Smooth muscle cell (in vitro differentiated cells): Measurements from ENCODE around the gene DPYSL4. TPM values are rescaled to one million over a fixed set of nuclear protein-coding genes. Genes with fewer than 3 reads are reported as not detected.

ENCODE experiments used
- DNase-seq: peaks from one replicate; lab custom pipeline; 2025; ENCODE audit not compliant: unreplicated experiment; lab: John Stamatoyannopoulos, UW
- H2AFZ ChIP-seq: fragments of 200-600 bp; sonication (generic); 2 replicates; pipeline ENCODE4 v1.6.0; 2016; ENCODE audit warnings: antibody characterized with exemption, low read depth, mild to moderate bottlenecking
- H3F3A ChIP-seq: fragments of 200-600 bp; sonication (generic); 2 replicates; pipeline ENCODE4 v1.6.0; 2017; ENCODE audit warnings: antibody characterized with exemption, low read depth
- H3K27ac ChIP-seq: fragments of 200-600 bp; sonication (generic); 2 replicates; pipeline ENCODE4 v1.5.1; 2016; ENCODE audit warnings: low read depth, mild to moderate bottlenecking
- H3K27me3 ChIP-seq: fragments of 200-600 bp; sonication (generic); 2 replicates; pipeline ENCODE4 v1.6.1; 2016; ENCODE audit warnings: low read depth, mild to moderate bottlenecking
- H3K36me3 ChIP-seq: fragments of 200-600 bp; sonication (generic); 2 replicates; pipeline ENCODE4 v1.5.1; 2016; ENCODE audit warnings: low read depth
- H3K4me1 ChIP-seq: fragments of 200-600 bp; sonication (generic); 2 replicates; pipeline ENCODE4 v1.5.1; 2016; ENCODE audit warnings: low read depth
- H3K4me2 ChIP-seq: fragments of 200-600 bp; sonication (generic); 2 replicates; pipeline ENCODE4 v1.6.0; 2016; ENCODE audit warnings: mild to moderate bottlenecking
- H3K4me3 ChIP-seq: fragments of 200-600 bp; sonication (generic); 2 replicates; pipeline ENCODE4 v1.5.1; 2016; ENCODE audit warnings: mild to moderate bottlenecking
- H3K79me2 ChIP-seq: fragments of 200-600 bp; sonication (generic); 2 replicates; pipeline ENCODE4 v1.6.0; 2016; ENCODE audit warnings: low read depth, mild to moderate bottlenecking
- H3K9ac ChIP-seq: fragments of 200-600 bp; sonication (generic); 2 replicates; pipeline ENCODE4 v1.6.0; 2016; ENCODE audit warnings: low read depth
- H3K9me3 ChIP-seq: fragments of 200-600 bp; sonication (generic); replicated peaks from 2 replicates; pipeline ENCODE4 v1.5.1; 2016; ENCODE audit warnings: low read depth
- H4K20me1 ChIP-seq: fragments of 200-600 bp; sonication (generic); 2 replicates; pipeline ENCODE4 v1.6.0; 2016; ENCODE audit warnings: low read depth
- CTCF ChIP-seq: fragments of 200-600 bp; sonication (generic); IDR thresholded peaks from 2 replicates; pipeline ENCODE4 v1.5.1; 2017; ENCODE audit warnings: borderline replicate concordance, mild to moderate bottlenecking, antibody characterized with exemption; ENCODE audit not compliant: insufficient read depth, poor library complexity, severe bottlenecking
- WGBS: methylation state at CpG from one replicate; pipeline ENCODE4 v1.1.7; 2016; ENCODE audit warnings: low lambda C conversion rate; 5-methylcytosine and 5-hydroxymethylcytosine counted together
- polyA plus RNA-seq: library from polyadenylated mRNA; unstranded; fragments of >200 nt; fragmentation: Nextera tagmentation; extraction: Ambion mirVana; gene quantifications from 2 replicates; pipeline ENCODE4 v1.2.1, GENCODE V29; 2016
- total RNA-seq: library from RNA; depleted of rRNA; stranded (reverse); fragments of >200 nt; gene quantifications from 2 replicates; pipeline ENCODE4 v1.2.3, GENCODE V29; 2014

Gene DPYSL4
- total and polyA plus RNA-seq, 2 experiments from 2014 or later: 6.0 to 7.4 TPM

- H3K27ac ChIP-seq: no peak overlapping the region
- H2AFZ ChIP-seq: no peak overlapping the region
- no peaks in the 10 kb centered on the region for H3K27me3 ChIP-seq
- H3K79me2 ChIP-seq: no peaks in the 10 kb centered on the region
- WGBS: 78% methylated on average over 6 of the region's 6 CpGs
- no peaks in the 10 kb centered on the region for H3K9me3 ChIP-seq
- H3K4me2 ChIP-seq: no peak overlapping the region
- no peak for TF ChIP-seq CTCF
- no peak overlapping the region for H3K9ac ChIP-seq
- no peak for DNase-seq
- H3K4me1 ChIP-seq: no peaks in the 10 kb centered on the region
- H3K4me3 ChIP-seq: no peak overlapping the region
- no peaks in the 10 kb centered on the region for H3K36me3 ChIP-seq
- no peaks in the 10 kb centered on the region for H4K20me1 ChIP-seq
- H3F3A ChIP-seq: no peaks in the 10 kb centered on the region
Observed at GRCh38 chr10:132229096-132229495, 42.3 kb downstream of the DPYSL4 start.

GRCh38 chr10:132229834-132230556 lies 43.2 kb downstream of the DPYSL4 start:
- no peaks in the 10 kb centered on the region for H3K4me1 ChIP-seq
- DNase-seq: no peak
- H3K27me3 ChIP-seq: no peaks in the 10 kb centered on the region
- H3K4me3 ChIP-seq: no peak overlapping the region
- H3K9ac ChIP-seq: no peak overlapping the region
- WGBS: 85% methylated on average over 35 of the region's 36 CpGs
- H3K36me3 ChIP-seq: no peaks in the 10 kb centered on the region
- H3K27ac ChIP-seq: no peak overlapping the region
- no peaks in the 10 kb centered on the region for H3K9me3 ChIP-seq
- H3K4me2 ChIP-seq: no peak overlapping the region
- no peak overlapping the region for H2AFZ ChIP-seq
- no peaks in the 10 kb centered on the region for H3F3A ChIP-seq
- no peak for TF ChIP-seq CTCF
- no peaks in the 10 kb centered on the region for H3K79me2 ChIP-seq
- no peaks in the 10 kb centered on the region for H4K20me1 ChIP-seq

GRCh38 chr10:132230557-132231210 lies 43.9 kb downstream of the DPYSL4 start:
- Histone ChIP-seq H3K27me3 (no peaks in the 10 kb centered on the region), H3K27ac (no peak overlapping the region), H3K4me3 (no peak overlapping the region), H3K4me1 (no peaks in the 10 kb centered on the region), H3K9me3 (no peaks in the 10 kb centered on the region), H3K36me3 (no peaks in the 10 kb centered on the region), H3K4me2 (no peak overlapping the region), H4K20me1 (no peaks in the 10 kb centered on the region), H3F3A (no peaks in the 10 kb centered on the region), H2AFZ (no peak overlapping the region), H3K9ac (no peak overlapping the region), H3K79me2 (no peaks in the 10 kb centered on the region)
- 90% methylated on average over 21 of the region's 21 CpGs for WGBS
- no peak for DNase-seq
- TF ChIP-seq CTCF: no peak
